ENCODE data around the gene UBAC1.
"Not testable (repeated sequence)": the region's sequence is repeated elsewhere in the genome, so short reads cannot be mapped to it uniquely, and the experiment has no call there.

The UBAC1 gene

DNA sequence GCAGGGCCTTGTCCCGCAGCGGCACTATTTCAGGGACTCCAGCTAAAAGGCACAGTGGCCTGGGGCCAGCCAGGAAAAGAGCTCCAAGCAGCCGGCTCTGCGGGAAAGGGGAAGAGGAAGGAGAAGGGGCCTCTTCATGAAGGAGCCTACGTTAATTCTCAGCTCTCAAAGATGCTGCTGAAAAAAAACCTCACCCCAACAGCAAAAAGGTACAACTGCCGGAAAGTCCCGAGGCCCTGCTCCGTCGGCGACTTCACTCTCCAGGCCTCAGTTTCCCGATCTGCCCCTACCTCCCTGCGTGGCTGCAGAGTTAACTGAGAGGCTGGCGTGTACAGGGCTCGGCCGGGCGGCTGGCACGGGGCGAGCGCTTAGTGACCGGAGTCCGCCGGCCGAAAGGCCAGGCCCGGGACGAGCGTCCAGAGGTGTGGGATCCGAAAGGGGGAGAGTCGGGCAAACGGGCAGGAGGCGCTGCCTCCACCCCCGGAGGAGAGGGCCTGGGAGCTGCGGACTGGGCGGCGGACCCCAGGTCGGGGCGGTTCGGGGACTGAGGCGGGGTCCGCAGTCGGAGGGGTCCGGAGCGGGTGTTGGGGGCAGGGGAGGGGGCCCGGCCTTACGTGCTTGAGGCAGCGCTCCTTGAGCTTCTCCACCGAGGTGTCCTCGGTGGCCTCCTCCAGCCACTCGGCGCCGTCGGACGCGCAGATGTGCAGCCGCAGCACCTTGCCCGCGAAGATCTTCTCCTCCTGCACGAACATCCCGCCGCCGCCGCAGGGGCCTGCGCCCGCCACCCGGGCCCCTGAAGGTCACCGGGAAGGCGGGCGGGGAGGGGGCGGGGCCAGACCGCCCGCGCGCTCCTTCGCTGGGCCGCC is 529 bp downstream of the UBAC1 start:
- peak; percentile 31 for DNase-seq (ENCODE audit: low spot score)

DNA sequence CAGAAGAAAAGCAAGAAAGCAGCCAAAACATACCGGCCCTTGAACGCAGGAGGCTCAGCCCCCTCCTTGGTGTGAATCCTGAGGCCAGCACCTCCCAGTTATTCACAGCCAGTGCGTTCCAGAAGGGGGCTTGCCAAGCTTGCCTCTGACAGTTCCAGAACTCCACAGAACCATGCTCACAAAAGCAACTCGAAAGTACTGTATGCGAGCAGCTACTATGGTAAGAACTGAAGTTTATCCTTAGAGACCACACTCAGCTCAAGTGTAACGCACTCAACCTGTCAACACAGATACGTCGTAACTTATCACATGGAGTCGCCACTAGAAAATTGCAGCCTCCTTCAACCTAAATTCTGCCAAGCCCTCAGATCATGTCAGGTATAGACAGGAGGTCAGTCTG is 1.4 kb downstream of the UBAC1 start:
- no peak for DNase-seq (ENCODE audit: low spot score)

DNA sequence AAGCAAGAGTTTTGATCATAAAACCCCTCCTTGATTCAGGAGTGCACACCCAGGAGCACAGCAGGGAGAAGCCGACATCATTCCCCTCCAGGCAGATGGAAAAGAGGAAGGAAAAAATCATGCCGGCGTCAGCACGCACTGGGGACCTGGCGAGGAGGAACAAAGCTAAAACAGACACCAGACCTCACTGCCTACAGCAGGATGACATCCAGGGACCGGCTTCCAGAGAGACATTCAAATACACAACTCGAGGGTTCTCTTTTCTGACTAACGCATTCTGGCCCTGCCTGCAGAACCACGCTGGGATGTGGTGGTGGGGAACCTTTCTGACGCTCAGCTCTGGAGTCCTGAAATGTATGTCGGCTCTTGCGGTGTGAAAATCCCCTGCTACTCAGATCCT is 2.7 kb downstream of the UBAC1 start:
- DNase-seq (ENCODE audit: low spot score), result no peak

DNA sequence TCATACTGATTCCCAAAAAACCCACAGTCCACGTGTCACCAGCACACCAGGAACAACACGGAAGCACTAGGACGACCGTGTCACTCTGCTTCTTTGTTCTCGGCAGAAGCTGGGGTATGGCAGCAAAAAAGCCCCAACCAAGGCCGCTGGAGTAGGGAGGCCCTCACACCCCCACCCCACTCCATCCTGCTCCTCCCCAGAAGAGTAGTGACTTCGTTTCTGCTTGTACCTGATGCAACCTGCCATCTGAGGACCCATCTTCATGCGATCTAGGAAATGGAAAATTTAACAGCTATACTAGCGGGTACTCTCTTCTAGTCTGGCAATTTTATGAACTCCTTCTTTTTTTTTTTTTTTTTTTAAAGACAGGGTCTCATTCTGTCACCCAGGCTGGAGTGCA is 3.7 kb downstream of the UBAC1 start:
- no peak for DNase-seq (ENCODE audit: low spot score)

DNA sequence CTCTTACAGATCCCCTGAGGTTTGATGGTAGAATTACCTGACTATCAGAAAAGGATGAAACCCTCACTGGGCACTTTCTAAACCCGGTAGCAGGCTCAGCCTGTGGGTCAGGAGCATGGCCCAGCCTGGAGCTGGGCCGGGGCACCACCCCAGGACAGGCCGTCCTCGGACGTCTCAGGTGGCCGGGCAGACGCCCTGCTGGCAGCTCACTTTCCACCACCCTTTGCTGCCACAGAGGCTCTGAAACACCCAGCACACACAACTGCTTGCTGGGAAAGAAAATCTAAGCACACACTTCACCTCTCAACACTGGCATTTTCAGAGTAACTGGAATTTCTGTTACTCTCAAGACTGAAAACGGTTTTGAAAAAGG is 4.4 kb downstream of the UBAC1 start:
- no peak for DNase-seq (ENCODE audit: low spot score)

DNA sequence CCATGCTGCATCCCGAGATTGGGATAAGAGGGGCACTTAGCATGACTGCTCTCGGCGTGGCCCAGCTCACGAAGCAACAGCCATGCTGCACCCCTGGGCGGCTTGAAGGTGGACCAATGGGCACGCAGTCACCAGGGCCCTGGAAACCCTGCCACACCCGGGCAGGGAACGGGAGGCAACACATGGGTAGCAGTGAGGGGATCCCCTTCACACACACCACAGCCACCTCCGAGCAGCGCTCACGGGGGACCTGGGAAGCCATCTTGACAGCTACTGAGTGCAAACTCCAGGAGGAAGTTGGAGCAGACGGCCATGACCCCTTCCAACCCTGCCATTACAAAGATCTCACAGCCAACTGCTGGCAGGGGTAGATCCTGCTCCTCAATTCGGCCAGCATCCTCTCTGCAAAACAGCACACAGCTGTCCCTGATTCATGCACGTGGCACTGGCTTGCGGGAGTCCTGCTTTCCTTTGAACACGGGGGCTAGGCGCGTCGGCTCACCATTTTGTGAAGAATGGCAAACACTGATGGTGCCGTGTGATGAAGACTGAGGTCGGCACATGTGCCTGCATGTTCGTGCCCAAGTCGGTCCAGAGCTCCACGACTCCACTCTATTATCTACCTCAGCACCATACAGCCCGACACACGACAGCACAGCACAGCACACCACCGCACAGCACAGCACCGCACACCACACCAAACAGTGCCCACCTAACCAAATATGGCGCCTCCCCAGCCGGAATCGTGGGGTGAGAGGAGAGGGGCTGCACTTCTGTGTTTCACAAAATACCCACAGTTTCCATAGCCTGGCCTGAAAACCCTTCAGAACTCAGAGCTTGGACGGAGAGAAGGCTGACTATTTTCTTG is 5.0 kb downstream of the UBAC1 start:
- DNase-seq (ENCODE audit: low spot score), result no peak

DNA sequence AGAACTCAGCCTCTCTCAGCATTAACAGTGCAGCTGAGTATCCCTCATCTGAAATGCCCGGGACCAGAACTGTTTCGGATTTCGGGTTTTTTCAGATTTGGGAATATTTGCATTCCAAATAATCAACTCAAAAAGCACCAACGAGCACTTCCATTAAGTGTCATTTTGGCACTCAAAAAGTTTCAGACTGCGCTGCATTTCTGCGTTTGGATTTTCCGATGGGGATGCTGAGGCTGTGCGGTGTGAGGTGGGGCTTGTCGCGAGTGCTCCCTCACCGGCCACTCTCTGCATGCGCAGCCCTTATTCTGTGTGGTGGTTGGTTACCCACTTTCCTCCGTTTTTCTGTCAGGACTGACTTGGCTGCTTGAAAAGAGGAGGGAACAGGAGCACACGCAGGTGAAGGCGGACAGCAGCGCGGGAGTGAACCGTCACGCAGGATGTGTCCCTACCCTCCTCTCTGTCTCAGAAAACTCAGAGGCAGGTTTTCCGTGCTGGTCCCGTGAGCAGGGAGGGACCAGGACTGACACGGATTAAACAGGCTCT is 8.4 kb downstream of the UBAC1 start:
- DNase-seq (ENCODE audit: low spot score), result no peak

DNA sequence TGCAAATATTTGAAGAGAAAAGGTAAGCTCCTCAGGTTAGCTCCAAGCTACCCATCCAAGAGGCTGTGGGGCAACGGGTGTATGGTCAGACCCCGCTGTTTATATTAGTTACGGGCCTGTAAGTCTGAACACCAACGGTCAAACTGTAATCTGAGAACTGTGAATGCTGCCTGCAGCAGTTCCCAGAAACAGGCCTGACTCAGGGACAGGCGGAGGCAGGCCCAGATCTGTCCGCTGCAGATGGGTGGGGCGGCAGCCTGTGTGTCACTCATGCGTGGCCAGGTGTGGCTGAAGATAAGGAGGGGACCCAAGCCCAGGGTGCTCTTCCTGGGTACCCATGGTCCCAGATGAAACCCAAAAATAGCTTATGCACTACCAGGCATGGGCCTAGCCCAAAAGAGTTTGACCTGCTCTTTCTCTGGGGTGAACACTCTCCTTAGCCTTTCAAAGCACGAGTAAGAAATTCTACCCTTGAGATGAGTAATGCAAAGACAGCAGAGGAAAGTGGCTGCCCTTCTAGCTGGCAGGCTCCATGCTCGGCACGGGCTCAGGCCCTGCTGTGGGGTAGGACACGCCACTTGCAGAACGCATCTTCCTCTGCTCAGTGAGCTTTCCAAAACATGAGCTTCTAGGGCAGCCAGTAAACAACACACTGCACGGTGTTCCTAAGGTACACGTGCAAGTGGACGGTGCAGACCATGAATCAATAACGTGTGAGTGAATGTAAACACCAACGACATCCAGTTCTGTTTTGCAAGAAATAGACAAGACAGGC is 9.1 kb downstream of the UBAC1 start:
- DNase-seq (ENCODE audit: low spot score), result peak; percentile 21

DNA sequence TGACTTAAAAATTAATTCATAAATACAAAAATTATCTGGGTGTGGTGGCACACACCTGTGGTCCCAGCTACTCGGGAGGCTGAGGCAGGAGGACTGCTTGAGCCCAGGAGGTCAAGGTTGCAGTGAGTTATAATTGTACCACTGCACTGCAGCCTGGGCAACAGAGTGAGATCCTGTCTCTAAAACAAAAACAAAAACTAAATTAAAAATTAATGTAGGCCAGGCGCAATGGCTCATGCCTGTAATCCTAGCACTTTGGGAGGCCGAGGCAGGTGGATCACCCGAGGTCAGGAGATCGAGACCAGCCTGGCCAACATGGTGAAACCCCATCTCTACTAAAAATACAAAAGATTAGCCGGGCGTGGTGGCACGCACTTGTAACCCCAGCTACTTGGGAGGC is 9.9 kb downstream of the UBAC1 start:
- not testable (repeated sequence) for DNase-seq (ENCODE audit: low spot score)

DNA sequence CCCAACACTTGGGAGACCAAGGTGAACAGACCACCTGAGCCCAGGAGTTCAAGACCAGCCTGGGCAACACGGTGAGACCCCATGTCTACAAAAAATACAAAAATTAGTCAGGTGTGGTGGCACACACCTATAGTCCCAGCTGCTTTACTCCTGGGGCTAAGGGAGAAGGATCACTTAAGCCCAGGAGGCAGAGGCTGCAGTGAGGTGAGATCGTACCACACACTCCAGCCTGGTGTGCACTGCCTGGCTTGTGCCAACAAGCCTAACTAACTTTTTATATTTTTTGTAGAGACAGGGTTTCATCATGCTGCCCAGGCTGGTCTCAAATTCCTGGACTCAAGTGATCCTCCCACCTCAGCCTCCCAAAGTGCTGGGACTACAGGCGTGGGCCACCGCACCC is 10.3 kb downstream of the UBAC1 start:
- not testable (repeated sequence) for DNase-seq (ENCODE audit: low spot score)

DNA sequence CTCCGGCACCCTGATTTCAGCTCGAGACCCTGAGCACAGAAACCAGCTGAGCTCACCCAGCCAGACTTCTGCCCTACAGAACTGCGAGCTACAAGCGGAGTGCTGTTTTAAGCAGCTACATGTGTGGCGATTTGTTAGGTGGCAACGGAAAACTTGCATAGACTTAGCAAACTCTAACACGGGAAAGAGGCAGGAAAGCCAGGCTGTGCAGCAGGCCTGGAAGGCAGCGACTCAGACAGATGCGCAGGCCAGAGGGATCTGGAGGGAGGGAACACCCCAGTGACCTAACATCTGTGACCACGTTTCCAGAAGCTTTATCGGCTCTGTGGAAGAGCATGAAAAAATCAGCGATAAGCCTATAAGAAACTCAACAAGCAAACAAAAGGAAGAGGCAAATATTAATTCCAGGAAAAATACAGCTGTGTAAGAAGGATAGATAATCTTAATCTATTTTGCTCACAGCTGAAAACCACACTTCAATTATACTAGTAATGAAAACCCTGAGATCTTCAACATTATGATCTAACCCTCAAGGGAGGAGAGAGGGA is 11.0 kb downstream of the UBAC1 start:
- no peak for DNase-seq (ENCODE audit: low spot score)

DNA sequence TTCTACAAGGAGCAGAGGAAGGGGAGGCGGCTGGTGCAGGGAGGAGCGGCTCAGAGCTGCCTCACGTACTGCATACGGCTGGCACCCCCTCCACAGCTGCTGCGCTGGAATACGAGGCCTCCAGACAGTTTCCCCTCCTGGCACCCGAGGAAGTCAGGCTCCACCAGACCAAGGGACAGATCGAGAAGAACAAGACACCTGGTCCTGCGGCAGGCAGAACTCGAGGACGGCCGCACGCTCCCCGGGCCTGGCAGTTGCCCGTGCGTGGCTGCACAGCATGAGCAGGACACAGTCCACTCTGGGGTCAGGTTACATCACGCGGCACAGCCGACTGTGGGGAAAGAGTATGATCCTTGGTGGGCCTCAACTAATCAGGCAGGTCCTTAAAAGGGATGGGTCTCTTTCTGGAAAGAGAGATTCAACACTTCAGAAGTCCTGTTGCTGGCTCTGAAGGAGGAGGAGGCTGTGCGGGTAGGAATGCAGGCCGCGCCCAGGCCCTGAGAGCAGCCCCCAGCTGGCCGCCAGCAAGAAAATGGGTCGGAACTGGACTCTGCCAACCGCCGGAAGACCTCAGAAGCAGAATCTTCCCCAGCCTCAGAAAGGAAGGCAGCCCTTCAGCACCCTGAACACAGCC is 11.6 kb downstream of the UBAC1 start:
- DNase-seq (ENCODE audit: low spot score), result no peak

DNA sequence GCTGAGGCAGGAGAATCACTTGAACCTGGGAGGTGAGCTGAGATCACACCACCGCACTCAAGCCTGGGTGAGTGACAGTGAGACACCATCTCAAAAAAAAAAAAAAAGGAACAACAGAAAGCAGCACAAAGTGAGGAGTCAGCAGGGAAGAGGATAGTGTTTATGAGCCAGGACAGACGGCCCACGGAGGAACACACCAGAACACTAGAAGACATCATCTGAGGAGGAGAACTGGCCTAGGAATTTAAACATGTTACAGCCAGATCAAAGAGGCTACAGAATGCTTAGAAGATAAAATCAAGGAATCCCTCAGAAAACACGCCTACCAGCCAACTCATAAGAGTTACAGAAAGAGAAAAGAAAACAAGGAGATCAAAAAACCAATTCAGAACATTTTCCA is 12.2 kb downstream of the UBAC1 start:
- no peak for DNase-seq (ENCODE audit: low spot score)

DNA sequence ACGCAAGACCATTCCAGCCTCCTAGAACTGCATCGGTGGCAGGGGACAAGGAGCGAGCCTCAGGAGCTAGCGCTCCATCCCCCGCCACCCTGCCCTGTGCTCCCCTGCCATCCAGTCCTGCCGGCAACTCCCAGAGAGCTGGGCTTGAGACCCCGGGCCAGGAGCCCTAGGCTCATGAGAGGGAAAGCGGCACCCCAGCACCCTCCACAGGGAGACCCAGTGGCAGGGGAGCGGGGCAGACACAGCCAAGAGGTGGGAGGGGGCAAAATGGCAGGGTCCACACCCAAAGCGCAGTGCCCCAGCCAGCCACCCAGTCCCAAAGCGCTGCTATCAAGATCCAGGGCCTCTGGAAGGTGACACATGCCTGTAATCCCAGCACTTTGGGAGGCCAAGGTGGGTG is 12.7 kb downstream of the UBAC1 start:
- DNase-seq (ENCODE audit: low spot score), result no peak

DNA sequence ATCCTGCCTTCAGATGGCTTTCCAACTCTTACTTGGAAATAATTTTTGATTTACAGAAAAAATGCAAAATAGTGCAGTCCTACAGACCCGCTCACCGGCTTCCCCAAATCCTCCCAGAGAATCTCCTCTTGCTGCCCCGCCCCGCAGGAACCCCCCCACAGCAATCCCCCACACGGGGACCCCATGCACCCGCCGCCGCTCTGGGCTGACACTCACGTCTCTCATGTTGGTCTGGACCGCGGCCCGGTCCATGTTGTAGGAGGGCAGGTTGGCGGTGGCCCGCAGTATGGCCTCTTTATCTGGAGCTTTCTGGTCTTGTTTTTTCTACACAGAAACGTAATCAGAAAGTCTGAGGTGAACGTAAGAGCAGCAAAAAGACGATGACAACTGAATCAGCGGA is 13.6 kb downstream of the UBAC1 start:
- DNase-seq (ENCODE audit: low spot score), result no peak

DNA sequence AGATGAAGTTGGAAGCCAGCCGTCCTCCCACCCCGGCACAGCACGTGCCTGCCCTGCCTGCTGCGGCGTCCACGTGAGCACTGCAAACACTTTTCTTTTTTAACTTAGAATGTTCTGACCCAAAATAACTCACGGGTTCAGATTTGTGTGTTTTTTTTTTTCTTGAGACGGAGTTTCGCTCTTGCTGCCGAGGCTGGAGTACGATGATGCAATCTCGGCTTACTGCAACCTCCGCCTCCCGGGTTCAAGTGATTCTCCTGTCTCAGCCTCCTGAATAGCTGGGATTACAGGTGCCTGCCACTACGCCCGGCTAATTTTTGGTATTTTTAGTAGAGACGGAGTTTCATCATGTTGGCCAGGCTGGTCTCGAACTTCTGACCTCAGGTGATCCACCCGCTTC is 14.1 kb downstream of the UBAC1 start:
- not testable (repeated sequence) for DNase-seq (ENCODE audit: low spot score)

DNA sequence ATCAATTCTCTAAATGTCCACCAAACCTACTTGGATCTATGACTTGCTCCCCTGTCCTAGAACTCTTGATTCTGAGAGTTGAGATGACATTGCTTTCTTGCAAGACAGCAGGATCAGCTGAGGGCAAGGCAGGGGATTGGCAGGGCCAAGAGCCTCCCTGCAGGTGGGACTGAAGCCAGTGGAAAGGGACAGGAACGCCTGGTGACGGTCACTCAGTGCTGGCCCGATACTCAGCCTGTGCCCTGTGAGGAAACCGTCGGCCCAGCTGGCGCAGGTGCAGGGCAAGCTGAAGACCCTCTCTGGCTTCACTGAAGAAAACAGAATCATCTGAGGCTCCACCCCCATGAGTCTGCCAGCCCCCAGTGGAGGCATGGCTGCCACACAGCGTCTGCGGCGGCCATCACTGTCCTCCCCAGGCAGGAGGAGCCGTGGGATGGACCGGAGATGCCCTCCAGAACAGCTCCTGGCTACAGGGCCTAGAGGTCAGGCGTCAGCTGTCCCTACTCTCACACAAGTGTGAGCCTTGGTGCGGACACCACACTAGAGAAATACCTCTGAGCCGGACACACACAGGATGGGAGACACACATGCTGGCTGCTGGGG is 14.7 kb downstream of the UBAC1 start:
- DNase-seq (ENCODE audit: low spot score), result no peak

DNA sequence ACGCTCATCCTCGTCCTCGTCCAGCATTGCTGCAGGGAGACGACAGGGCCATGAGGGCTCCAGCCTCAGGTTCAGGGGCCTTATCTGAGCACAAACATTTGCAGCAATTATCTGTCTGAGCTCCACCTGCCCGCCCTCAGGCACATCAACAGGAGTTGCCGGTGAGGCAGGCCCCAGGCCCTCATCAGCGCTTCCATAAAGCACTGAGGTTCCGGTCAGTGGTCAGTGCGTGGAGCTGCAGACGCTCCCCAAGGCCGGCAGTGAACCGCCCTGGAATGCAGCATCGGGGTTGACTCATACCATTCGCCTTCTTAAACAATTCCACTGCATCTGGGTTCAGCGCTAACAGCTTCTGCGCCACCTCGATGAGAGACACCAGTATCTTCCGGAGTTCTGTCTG is 15.2 kb downstream of the UBAC1 start:
- DNase-seq (ENCODE audit: low spot score), result no peak

DNA sequence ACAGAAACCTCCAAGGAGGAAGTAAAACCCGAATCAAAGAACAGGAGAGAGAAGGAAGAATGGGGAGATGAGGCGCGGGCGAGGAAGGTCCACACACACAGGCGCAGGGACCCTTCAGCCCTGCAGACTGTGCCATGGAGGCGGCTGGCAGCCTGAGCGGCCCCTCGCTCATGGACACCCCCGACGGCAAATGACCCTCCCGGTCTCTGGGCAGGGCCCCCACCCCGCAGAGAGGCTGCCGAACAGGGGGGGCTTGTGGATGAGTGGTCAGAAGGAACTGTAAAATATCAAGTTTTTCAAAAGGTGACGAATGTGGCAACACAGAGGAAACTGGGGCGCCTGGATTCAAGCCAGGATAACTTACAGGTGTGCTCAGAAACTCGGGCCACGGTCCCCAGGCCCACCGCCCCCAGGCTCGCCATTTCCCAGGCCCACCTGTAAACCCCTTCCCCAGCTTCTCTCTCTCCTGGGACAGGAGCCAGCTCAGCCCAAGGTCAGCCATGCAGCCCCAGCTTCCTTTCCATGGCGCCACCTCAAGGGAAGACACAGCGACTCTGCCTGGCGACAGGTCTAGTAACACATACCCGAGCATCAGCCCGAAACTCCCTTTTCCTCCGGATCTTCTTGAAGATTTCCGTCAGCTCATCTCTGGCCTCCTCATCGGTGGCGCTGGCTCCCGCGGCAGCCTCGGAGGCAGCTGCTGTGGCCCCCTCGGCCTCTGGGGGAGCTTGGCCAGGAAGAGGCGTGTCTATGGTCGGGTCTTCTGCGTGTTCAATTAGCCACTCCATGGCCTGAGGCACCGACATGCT is 16.5 kb downstream of the UBAC1 start:
- no peak for DNase-seq (ENCODE audit: low spot score)

DNA sequence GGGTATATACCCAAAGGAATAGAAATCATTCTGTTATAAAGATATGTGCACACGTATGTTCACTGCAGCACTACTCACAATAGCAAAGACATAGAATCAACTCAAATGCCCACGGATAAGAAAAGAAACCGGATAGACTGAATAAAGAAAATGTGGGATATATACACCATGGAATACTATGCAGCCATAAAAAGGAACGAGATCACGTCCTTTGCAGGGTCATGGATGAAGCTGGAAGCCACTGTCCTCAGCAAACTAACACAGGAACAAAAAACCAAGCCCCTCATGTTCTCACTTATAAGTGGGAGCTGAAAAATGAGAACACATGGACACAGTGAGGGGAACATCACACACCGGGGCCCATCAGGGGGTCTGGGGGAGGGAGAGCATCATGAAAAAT is 17.6 kb downstream of the UBAC1 start:
- DNase-seq (ENCODE audit: low spot score), result not testable (repeated sequence)
